Measurements from ENCODE around the gene TBC1D13. TPM values are rescaled to one million over a fixed set of nuclear protein-coding genes. Genes with fewer than 3 reads are reported as not detected.

Gene TBC1D13
- total RNA-seq, 1 donor from 2014 or later = 32.8 TPM

- no peak for TF ChIP-seq CTCF (IDR thresholded peaks at IDR 0.05)
- Mint-ChIP-seq H3K4me1 (ENCODE audit: unreplicated experiment) (peaks cover 25% of the 10 kb centered on the region), H3K36me3 (ENCODE audit: unreplicated experiment) (peaks cover 8% of the 10 kb centered on the region), H3K9me3 (ENCODE audit: unreplicated experiment) (no peaks in the 10 kb centered on the region), H3K27me3 (ENCODE audit: unreplicated experiment) (no peaks in the 10 kb centered on the region), H3K4me3 (ENCODE audit: unreplicated experiment) (no peak overlapping the region), H3K27ac (ENCODE audit: unreplicated experiment) (no peak overlapping the region)
- no peak for DNase-seq (ENCODE audit: extremely low spot score, unreplicated experiment)
Observed at GRCh38 chr9:128768606-128769005, 18.4 kb upstream of the TBC1D13 start.

GRCh38 chr9:128770286-128771030, 16.6 kb upstream of the TBC1D13 start:
- no peak for TF ChIP-seq CTCF (IDR thresholded peaks at IDR 0.05)
- Mint-ChIP-seq H3K9me3 (ENCODE audit: unreplicated experiment) (no peaks in the 10 kb centered on the region), H3K27ac (ENCODE audit: unreplicated experiment) (peak overlapping the region; percentile 94), H3K4me3 (ENCODE audit: unreplicated experiment) (peak overlapping the region; percentile 96), H3K36me3 (ENCODE audit: unreplicated experiment) (peaks cover 6% of the 10 kb centered on the region), H3K27me3 (ENCODE audit: unreplicated experiment) (no peaks in the 10 kb centered on the region), H3K4me1 (ENCODE audit: unreplicated experiment) (peaks cover 25% of the 10 kb centered on the region)
- DNase-seq (ENCODE audit: extremely low spot score, unreplicated experiment) = no peak

- no peaks in the 10 kb centered on the region for H3K27me3 Mint-ChIP-seq (ENCODE audit: unreplicated experiment)
- H3K36me3 Mint-ChIP-seq (ENCODE audit: unreplicated experiment) = peaks cover 6% of the 10 kb centered on the region
- peak overlapping the region; percentile 96 for H3K4me3 Mint-ChIP-seq (ENCODE audit: unreplicated experiment)
- DNase-seq (ENCODE audit: extremely low spot score, unreplicated experiment) = no peak
- no peaks in the 10 kb centered on the region for H3K9me3 Mint-ChIP-seq (ENCODE audit: unreplicated experiment)
- no peak for TF ChIP-seq CTCF (IDR thresholded peaks at IDR 0.05)
- peaks cover 25% of the 10 kb centered on the region for H3K4me1 Mint-ChIP-seq (ENCODE audit: unreplicated experiment)
- H3K27ac Mint-ChIP-seq (ENCODE audit: unreplicated experiment) = peak overlapping the region; percentile 94
Observed at GRCh38 chr9:128771094-128771721, 15.8 kb upstream of the TBC1D13 start.

- Mint-ChIP-seq H3K36me3 (ENCODE audit: unreplicated experiment) (peaks cover 6% of the 10 kb centered on the region), H3K27me3 (ENCODE audit: unreplicated experiment) (no peaks in the 10 kb centered on the region), H3K4me1 (ENCODE audit: unreplicated experiment) (peaks cover 25% of the 10 kb centered on the region), H3K27ac (ENCODE audit: unreplicated experiment) (peak within 1 kb of the TSS; percentile 94), H3K9me3 (ENCODE audit: unreplicated experiment) (no peaks in the 10 kb centered on the region), H3K4me3 (ENCODE audit: unreplicated experiment) (peak within 1 kb of the TSS; percentile 96)
- DNase-seq (ENCODE audit: extremely low spot score, unreplicated experiment) = peak; percentile 96
- no peak for TF ChIP-seq CTCF (IDR thresholded peaks at IDR 0.05)
Observed at GRCh38 chr9:128771745-128772519, 15.1 kb upstream of the TBC1D13 start, which contains the start of gene ZER1. TSS of gene ZER1 (minus strand) at chr9:128771927. CDS start at chr9:128755565, 16,362 bp downstream.
